ENCODE results near the gene RBMS1.

DNA sequence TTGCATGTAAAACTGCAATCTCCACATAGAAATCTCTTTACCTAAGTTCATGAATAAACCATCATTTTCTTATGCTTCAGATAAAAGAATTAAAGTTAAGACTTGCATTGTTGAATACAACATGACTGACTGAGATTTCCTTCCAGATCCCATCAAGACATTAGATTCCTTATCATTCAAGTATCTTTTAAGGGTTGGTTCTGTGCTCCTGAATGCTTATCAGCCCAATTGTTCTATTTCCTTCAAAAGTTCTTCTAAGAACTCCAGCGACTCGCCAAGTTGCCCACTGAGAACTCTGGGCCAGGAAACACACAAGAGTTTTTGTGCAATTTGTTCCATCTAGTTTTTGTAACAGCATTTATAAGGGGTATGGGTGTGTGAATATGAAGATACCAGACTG is 120.3 kb downstream of the RBMS1 start:
- TF ChIP-seq POLR2AphosphoS5 (IDR thresholded peaks at IDR 0.05) (no peak), POLR2A (IDR thresholded peaks at IDR 0.05) (no peak), CTCF (IDR thresholded peaks at IDR 0.05) (no peak)

Measured in breast epithelium (tissue), 3 donors.